Neuronal stem cell (in vitro differentiated cells): ENCODE data around the gene WNT3A.

ENCODE experiments used
- DNase-seq: peaks from one replicate; pipeline ENCODE4 v3.0.0-alpha.2; 2013; ENCODE audit warnings: low spot score
- H2AFZ ChIP-seq: one replicate; pipeline ENCODE4 v1.6.1; 2013; ENCODE audit warnings: mild to moderate bottlenecking, low read length, inconsistent platforms
- H2AK5ac ChIP-seq: 2 replicates; pipeline ENCODE4 v1.6.1; 2013; ENCODE audit warnings: low read depth, mild to moderate bottlenecking, inconsistent platforms, low read length, moderate library complexity, mixed read lengths
- H2BK120ac ChIP-seq: 2 replicates; pipeline ENCODE4 v1.6.1; 2013; ENCODE audit warnings: low read depth, mild to moderate bottlenecking, inconsistent platforms, low read length, moderate library complexity, mixed read lengths
- H2BK12ac ChIP-seq: one replicate; pipeline ENCODE4 v1.6.1; 2013; ENCODE audit warnings: low read length, inconsistent platforms
- H2BK15ac ChIP-seq: 2 replicates; pipeline ENCODE4 v1.6.1; 2013; ENCODE audit warnings: mild to moderate bottlenecking, low read length, inconsistent platforms, mixed read lengths
- H2BK5ac ChIP-seq: one replicate; pipeline ENCODE4 v1.6.1; 2013; ENCODE audit warnings: inconsistent platforms, mild to moderate bottlenecking, low read length, moderate library complexity
- H3K14ac ChIP-seq: one replicate; pipeline ENCODE4 v1.6.1; 2013; ENCODE audit warnings: low read length, inconsistent platforms
- H3K18ac ChIP-seq: 2 replicates; pipeline ENCODE4 v1.6.1; 2013; ENCODE audit warnings: low read length, inconsistent platforms
- H3K23ac ChIP-seq: 2 replicates; pipeline ENCODE4 v1.6.1; 2013; ENCODE audit warnings: low read depth, mild to moderate bottlenecking, mixed read lengths, low read length, inconsistent platforms; ENCODE audit not compliant: poor library complexity
- H3K27ac ChIP-seq: replicated peaks from 3 replicates; pipeline ENCODE4 v1.5.1; 2013; ENCODE audit warnings: low read length, inconsistent platforms
- H3K27me3 ChIP-seq, 3 experiments: 2 replicates each; pipeline ENCODE4 v1.6.1; 2013; ENCODE audit warnings: low read length in 3 of 3, mild to moderate bottlenecking in 2 of 3, inconsistent platforms in 1 of 3, low read depth in 1 of 3, mixed read lengths in 1 of 3, moderate library complexity in 1 of 3; ENCODE audit not compliant: control insufficient read depth in 3 of 3, insufficient read depth in 3 of 3
- H3K36me3 ChIP-seq, 2 donors: replicated peaks in 1 of 2; 2 replicates each; pipeline ENCODE4 v1.6.1; 2013; ENCODE audit warnings: low read length in 2 of 2; ENCODE audit not compliant: control insufficient read depth in 2 of 2, insufficient read depth in 2 of 2
- H3K4ac ChIP-seq: 2 replicates; pipeline ENCODE4 v1.6.1; 2013; ENCODE audit warnings: inconsistent platforms, mild to moderate bottlenecking, low read length, moderate library complexity
- H3K4me1 ChIP-seq, 2 donors: 1 replicate in 1 of 2; 2 replicates in 1 of 2; pipeline ENCODE4 v1.6.1; 2013; ENCODE audit warnings: low read length in 2 of 2, low read depth in 1 of 2; ENCODE audit not compliant: control insufficient read depth in 2 of 2, insufficient read depth in 1 of 2
- H3K4me2 ChIP-seq: one replicate; pipeline ENCODE4 v1.6.1; 2013; ENCODE audit warnings: mild to moderate bottlenecking, low read length, inconsistent platforms; ENCODE audit not compliant: insufficient read depth, poor library complexity, severe bottlenecking
- H3K4me3 ChIP-seq, 2 donors: 2 replicates each; pipeline ENCODE4 v1.5.1; 2013; ENCODE audit warnings: low read length in 2 of 2, mild to moderate bottlenecking in 2 of 2, inconsistent platforms in 1 of 2, moderate library complexity in 1 of 2
- H3K79me1 ChIP-seq: one replicate; pipeline ENCODE4 v1.6.1; 2013; ENCODE audit warnings: low read depth, mild to moderate bottlenecking, inconsistent platforms, low read length, moderate library complexity
- H3K9ac ChIP-seq: one replicate; pipeline ENCODE4 v1.6.1; 2013; ENCODE audit warnings: mild to moderate bottlenecking, low read depth, low read length, inconsistent platforms; ENCODE audit not compliant: poor library complexity
- H3K9me3 ChIP-seq, 2 donors: replicated peaks in 1 of 2; 2 replicates each; pipeline versions ENCODE3 to v1.6.1; 2013; ENCODE audit warnings: low read length in 2 of 2, mild to moderate bottlenecking in 2 of 2, inconsistent platforms in 1 of 2, low read depth in 1 of 2, mixed read lengths in 1 of 2, moderate library complexity in 1 of 2; ENCODE audit not compliant: control insufficient read depth in 2 of 2, insufficient read depth in 1 of 2
- H4K8ac ChIP-seq: one replicate; pipeline ENCODE4 v1.6.1; 2013; ENCODE audit warnings: low read depth, mild to moderate bottlenecking, inconsistent platforms, low read length, moderate library complexity
- H4K91ac ChIP-seq: one replicate; pipeline ENCODE4 v1.6.1; 2013; ENCODE audit warnings: low read length, low read depth, mild to moderate bottlenecking, inconsistent platforms; ENCODE audit not compliant: poor library complexity
- WGBS, 2 donors: extraction: QIAGEN DNeasy Blood & Tissue Kit; methylation state at CpG; one replicate each; pipeline ENCODE4 v1.1.7; 2013; ENCODE audit warnings: missing lambda C conversion rate in 2 of 2, mixed read lengths in 1 of 2; ENCODE audit not compliant: insufficient read length in 2 of 2, insufficient replicate concordance in 1 of 2; ENCODE audit errors: extremely low coverage in 2 of 2; 5-methylcytosine and 5-hydroxymethylcytosine counted together

Gene WNT3A

DNA sequence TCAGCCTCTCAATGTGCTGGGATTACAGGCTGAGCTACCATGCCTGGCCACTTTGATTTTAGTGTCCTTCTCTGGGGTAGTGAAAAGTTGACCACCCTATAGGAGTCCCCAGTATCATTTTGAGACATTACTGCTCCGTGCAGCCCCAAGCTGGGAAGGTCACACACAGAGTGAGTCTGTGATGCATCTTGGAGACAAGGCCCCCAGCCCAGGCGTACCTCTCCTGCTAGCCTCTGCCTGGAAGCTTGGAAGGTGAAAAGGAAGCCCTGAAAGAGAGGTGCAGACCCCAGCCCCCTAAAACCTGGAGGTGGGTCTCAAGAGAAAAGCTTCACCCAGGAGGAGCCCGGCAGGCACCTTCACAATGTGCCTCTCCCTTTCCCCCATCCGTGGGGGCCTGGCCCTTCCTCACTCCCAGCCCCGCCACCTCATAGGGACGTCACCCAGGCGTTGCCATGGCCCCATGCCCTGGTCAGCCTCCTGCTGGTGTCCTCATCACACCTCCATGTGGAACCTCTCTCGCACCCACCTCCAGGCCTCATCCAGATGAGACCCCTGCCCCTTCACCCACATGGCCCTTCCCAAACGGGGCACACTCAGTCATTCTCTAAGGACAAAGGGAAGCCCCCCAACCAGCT lies 70.1 kb downstream of the WNT3A start:
- Histone ChIP-seq H3K23ac (no peak overlapping the region), H3K4me2 (no peak overlapping the region), H3K4me3 (no peak overlapping the region), H3K18ac (no peak overlapping the region), H3K9ac (no peak overlapping the region), H2BK15ac (no peak overlapping the region), H3K27me3 (peaks cover 0 to 10% (median 9%) of the 10 kb centered on the region in 3 experiments), H3K14ac (no peak overlapping the region), H2BK12ac (no peak overlapping the region), H2BK120ac (no peak overlapping the region), H2AK5ac (no peak overlapping the region), H3K36me3 (no peaks in the 10 kb centered on the region), H3K27ac (no peak overlapping the region), H4K91ac (no peak overlapping the region), H2BK5ac (no peak overlapping the region), H3K4ac (no peak overlapping the region), H4K8ac (no peak overlapping the region), H2AFZ (no peak overlapping the region), H3K9me3 (peaks cover 0 to 2% of the 10 kb centered on the region in 2 donors), H3K79me1 (no peaks in the 10 kb centered on the region), H3K4me1 (peaks cover 0 to 18% of the 10 kb centered on the region in 2 donors)
- WGBS, 2 donors: no CpG with 5 or more reads among the region's 9 CpGs
- DNase-seq: no peak

DNA sequence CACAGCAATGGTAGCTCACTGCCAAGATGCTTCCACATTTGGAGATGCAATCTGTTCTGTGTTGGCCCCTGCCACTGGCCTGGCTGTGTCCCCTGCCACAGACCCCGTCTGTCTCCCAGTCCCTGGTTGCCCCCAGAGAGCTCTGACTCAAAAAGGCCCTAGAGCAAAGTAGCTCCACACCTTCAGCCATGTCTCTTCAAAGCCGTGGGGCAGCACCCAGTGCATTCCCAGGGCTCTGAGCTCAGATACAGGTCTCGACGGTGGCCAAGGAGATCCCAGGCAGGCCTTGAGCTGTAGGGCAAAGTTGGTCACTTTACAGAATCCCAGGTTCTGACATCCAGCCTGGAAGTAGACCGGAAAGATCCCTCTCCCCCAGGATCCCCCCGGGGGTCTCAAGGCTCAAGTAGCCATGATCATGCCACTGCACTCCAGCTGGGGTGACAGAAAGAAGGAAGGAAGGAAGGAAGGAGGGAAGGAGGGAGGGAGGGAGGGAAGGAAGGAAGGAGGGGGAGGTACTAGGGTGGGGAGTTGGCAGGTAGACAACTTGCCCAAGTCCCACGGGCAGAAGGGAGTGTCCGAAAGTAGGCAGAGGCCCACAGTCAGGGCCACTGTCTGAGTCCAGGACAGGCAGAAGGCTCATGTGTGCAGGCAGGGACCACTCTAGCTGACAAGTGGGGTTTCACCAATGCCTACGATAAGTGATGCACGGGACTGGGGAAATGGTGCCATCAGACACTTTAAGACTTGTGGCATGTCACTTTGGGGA lies 71.0 kb downstream of the WNT3A start:
- Histone ChIP-seq H3K4me1 (peaks cover 0 to 18% of the 10 kb centered on the region in 2 donors), H3K27ac (no peak overlapping the region), H3K36me3 (no peaks in the 10 kb centered on the region), H2AFZ (no peak overlapping the region), H3K18ac (peak overlapping the region; percentile 16), H2BK15ac (no peak overlapping the region), H3K4me3 (no peak overlapping the region), H4K91ac (no peak overlapping the region), H3K79me1 (peaks cover 4% of the 10 kb centered on the region), H3K23ac (no peak overlapping the region), H4K8ac (no peak overlapping the region), H2BK5ac (no peak overlapping the region), H2AK5ac (no peak overlapping the region), H3K4ac (no peak overlapping the region), H2BK120ac (no peak overlapping the region), H3K9ac (no peak overlapping the region), H3K4me2 (no peak overlapping the region), H3K9me3 (no peaks in the 10 kb centered on the region), H2BK12ac (no peak overlapping the region), H3K14ac (no peak overlapping the region), H3K27me3 (peaks cover 0 to 4% (median 3%) of the 10 kb centered on the region in 3 experiments)
- no CpG with 5 or more reads among the region's 10 CpGs for WGBS, 2 donors
- DNase-seq: no peak

DNA sequence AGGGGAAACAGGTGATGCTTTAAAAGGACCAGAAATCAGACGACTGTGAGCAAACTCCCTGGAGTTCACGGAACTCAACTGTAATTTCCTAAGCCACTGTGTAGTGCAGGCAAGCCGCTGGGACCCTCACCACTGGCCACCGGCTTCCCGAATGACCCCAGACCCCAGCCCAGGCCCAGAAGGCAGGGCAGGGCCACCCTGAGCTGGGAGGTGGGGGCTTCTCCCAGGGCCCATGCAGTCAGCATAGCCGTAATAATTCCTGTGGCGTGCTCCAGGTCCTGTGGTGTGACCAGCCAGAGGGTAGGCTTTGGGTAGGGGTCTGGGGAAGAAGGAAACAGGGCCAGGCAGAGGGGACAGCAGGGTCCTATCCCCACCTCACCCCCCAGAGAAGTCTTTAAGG lies 72.2 kb downstream of the WNT3A start:
- no peak for DNase-seq
- H2AFZ ChIP-seq: no peak overlapping the region
- H3K36me3 ChIP-seq: no peaks in the 10 kb centered on the region
- no peak overlapping the region for H2AK5ac ChIP-seq
- H3K4me2 ChIP-seq: no peak overlapping the region
- no peak overlapping the region for H4K8ac ChIP-seq
- no peak overlapping the region for H4K91ac ChIP-seq
- peaks cover 13% of the 10 kb centered on the region for H3K79me1 ChIP-seq
- no peak overlapping the region for H3K4ac ChIP-seq
- H3K4me3 ChIP-seq: no peak overlapping the region
- H3K4me1 ChIP-seq: peaks cover 4 to 15% of the 10 kb centered on the region in 2 donors
- no peak overlapping the region for H2BK15ac ChIP-seq
- peaks cover 0 to 4% (median 3%) of the 10 kb centered on the region in 3 experiments for H3K27me3 ChIP-seq
- no peak overlapping the region for H2BK5ac ChIP-seq
- no peak overlapping the region for H3K27ac ChIP-seq
- no peak overlapping the region for H2BK120ac ChIP-seq
- H3K18ac ChIP-seq: no peak overlapping the region
- no peak overlapping the region for H3K23ac ChIP-seq
- peak overlapping the region; percentile 25 for H3K9ac ChIP-seq
- no peak overlapping the region for H3K14ac ChIP-seq
- WGBS, 2 donors: no CpG with 5 or more reads among the region's 7 CpGs
- no peaks in the 10 kb centered on the region for H3K9me3 ChIP-seq
- no peak overlapping the region for H2BK12ac ChIP-seq

DNA sequence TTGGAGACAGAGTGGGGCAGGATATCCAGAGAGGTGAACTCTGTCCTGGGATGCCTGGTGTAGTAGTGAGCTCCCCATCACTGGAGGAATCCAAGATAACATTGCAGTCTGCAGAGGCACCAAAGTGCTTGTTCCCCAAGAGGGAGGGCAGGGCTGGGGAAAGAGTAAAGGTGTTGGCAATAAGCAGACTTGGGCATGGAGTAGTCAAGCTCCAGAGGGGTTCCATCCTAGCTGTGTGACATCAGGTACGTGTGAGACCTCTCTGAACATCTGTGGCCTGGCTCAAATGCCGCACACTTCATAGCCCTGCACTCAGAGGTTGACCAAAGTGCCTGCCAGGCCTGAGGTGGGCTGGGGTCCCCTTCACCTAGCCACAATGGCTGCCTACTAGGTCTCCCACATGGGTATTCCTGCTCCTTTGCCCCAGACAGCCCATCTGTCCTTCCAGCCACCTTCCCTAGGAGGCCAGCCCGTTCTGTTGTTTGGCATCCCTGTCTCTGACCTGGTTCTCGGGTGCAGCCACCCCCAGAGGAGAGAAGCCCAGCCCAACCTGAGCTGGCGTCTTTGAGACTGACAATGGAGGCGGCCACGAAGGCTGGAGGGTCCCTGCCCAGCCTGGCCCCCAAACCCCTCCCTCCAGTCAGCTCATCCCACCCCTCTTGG lies 72.9 kb downstream of the WNT3A start:
- Histone ChIP-seq H3K79me1 (peaks cover 16% of the 10 kb centered on the region), H3K23ac (no peak overlapping the region), H3K27me3 (peaks cover 0 to 4% (median 3%) of the 10 kb centered on the region in 3 experiments), H3K14ac (no peak overlapping the region), H2AFZ (no peak overlapping the region), H3K4ac (no peak overlapping the region), H3K18ac (no peak overlapping the region), H4K8ac (no peak overlapping the region), H3K9ac (no peak overlapping the region), H3K4me2 (no peak overlapping the region), H3K4me1 (peaks cover 11 to 17% of the 10 kb centered on the region in 2 donors), H2AK5ac (no peak overlapping the region), H3K9me3 (no peaks in the 10 kb centered on the region), H2BK12ac (no peak overlapping the region), H2BK120ac (no peak overlapping the region), H3K27ac (no peak overlapping the region), H2BK5ac (no peak overlapping the region), H2BK15ac (no peak overlapping the region), H4K91ac (no peak overlapping the region), H3K36me3 (peaks cover 2 to 6% of the 10 kb centered on the region in 2 donors), H3K4me3 (no peak overlapping the region)
- no peak for DNase-seq
- WGBS, 2 donors: no CpG with 5 or more reads among the region's 7 CpGs
